GM18526 (cell line): ENCODE data around the gene AMACR.

Source experiments
- POLR2A ChIP-seq: IDR thresholded peaks from 3 replicates; pipeline ENCODE4 v1.6.1; 2011; ENCODE audit not compliant: insufficient read length; ENCODE audit errors: extremely low read depth

Gene AMACR

DNA sequence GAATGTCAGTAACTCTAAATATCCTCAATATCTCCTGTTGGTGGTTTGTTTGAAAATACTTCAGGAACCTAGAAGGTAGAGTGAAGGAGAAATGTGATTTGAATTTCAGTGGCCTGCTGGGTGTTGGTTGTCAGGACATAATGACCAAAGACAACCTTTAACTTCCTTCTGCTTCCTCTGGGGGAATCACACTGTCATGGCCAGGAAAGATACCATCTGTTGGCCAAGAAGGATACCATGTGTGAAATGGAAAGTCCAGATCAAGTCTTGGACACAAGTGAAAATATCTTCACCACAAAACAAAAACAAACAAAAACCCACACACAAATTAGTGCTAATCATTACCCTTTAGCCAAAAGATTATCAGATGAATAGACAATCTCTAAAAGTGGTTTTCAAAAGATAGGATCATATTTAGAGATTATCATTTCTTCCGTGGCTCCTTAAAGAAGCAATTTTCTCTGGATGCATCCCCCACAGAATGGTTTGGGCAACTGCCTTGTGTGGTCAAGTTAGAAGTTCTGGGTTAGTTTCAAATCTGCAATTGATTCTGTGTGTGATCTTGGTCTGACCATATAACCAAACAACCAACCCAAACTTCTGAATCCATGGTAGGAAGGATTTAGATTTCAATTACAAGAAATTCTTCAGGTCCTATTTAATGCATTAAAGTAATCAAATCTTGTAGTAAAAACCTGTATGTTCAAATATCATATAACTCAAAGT lies 33.6 kb upstream of the AMACR start:
- TF ChIP-seq POLR2A, result no peak

GRCh38 chr5:34040472-34040871 lies 32.6 kb upstream of the AMACR start:
- TF ChIP-seq POLR2A, result no peak

- no peak for TF ChIP-seq POLR2A
Observed at GRCh38 chr5:34039398-34040157, 31.7 kb upstream of the AMACR start.

DNA sequence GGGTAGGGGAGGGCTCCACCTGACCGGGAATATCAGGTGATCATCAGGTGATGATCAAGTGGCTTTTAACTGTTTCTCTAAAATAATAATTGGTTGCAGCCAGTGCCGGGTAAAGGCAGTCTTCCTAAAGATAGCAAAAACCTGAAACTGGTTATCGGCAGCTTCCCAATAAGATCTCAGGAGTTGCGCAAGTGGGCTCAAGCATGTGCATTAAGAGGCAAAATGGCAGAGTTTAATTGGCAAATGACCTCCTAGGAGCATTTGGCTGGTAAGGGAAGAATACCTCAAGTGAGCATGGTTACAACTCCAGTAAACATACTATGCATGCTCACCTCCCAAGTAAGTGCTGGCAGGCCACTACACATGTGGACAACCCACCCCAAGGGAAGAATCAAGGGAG lies 31.0 kb upstream of the AMACR start:
- TF ChIP-seq POLR2A, result no peak

GRCh38 chr5:34038390-34038789 lies 30.5 kb upstream of the AMACR start:
- no peak for TF ChIP-seq POLR2A

DNA sequence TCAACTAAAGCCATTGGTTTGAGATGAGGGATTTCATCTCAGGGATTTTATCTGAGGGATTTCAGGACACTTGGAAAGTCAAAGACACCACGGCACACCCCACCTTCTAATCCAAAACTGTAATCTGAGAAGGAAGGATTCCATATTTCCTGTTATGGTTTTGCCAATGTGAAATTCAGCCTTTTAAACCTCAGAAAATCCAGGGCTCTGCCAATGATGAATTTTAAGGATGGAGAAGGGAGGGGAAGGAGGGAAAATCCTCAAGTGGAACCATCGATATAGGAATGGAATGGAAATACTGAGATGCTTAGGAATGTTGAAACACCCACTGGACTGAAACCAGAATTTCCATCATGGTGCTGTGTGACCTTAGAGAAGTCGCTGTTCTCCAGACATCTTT lies 29.9 kb upstream of the AMACR start:
- TF ChIP-seq POLR2A, result no peak

DNA sequence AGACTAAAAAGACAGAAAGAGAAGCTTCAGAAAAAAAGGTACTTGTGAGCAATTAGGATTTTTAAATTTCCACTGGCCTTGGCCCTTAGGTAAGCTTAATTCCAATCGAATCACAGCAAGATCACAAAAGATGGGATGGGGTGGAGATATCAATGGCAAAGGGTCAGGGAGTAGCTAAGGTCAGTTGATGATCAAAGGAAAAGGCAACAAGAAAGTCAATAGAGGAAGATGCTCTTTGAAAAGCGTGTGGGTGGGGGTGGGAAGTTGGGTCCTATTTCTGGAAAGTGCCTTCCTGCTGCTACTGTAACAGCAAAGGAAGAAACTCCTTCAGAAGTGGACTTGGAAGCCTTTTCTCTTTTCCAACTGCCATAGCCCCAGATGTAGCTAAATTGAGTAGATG lies 27.9 kb upstream of the AMACR start:
- TF ChIP-seq POLR2A, result no peak

GRCh38 chr5:34034534-34035327 lies 26.9 kb upstream of the AMACR start:
- TF ChIP-seq POLR2A, result no peak

GRCh38 chr5:34031966-34032365 lies 24.1 kb upstream of the AMACR start:
- no peak for TF ChIP-seq POLR2A

- no peak for TF ChIP-seq POLR2A
Observed at GRCh38 chr5:34031117-34031516, 23.3 kb upstream of the AMACR start.

GRCh38 chr5:34030048-34030447 lies 22.2 kb upstream of the AMACR start:
- no peak for TF ChIP-seq POLR2A

- no peak for TF ChIP-seq POLR2A
Observed at GRCh38 chr5:34028349-34028748, 20.5 kb upstream of the AMACR start.

- TF ChIP-seq POLR2A, result no peak
Observed at GRCh38 chr5:34026089-34026761, 18.4 kb upstream of the AMACR start.

DNA sequence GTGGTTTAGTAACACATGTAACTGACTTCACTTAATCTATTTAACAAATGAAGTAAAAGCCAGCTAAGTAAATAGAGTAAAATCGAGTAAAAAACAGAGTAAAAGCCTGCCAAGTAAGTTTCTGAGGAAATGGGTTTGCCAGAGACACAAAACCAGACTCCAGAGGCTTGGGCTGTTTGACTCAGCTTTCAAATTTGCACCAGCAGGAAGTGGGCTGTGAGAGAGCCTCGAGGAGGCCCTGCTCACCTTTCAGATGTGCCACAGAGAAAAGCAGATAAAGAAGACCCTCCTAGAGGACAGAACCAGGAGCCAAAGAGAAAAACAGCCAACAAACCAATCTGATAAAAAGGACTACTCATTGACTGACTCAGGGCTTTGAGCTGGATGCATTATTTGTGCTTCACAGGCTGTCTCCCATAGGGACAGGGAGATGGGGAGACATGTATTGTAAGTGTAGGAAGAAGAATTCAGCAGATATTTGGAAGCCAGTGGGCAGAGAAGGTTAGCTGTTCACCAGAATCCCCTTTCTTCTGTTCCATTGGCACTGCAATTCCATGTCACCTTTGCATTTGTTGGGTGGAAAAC lies 14.4 kb upstream of the AMACR start:
- no peak for TF ChIP-seq POLR2A

DNA sequence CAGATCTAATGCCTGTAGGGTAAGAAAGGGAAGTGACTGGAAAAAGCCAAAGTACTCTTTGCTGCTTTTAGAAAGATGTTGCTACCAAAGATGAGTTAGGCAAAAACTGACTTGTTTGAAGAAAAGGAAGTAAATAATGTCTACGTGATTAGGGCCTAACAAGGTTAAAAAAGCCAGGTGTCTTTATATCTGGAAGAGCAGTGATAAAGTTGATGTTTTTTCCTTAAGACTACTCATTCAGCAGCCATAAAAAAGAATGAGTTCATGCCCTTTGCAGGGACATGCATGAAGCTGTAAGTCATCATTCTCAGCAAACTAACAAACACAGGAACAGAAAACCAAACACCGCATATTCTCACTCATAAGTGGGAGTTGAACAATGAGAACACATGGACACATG lies 13.5 kb upstream of the AMACR start:
- no peak for TF ChIP-seq POLR2A
